Activated CD8-positive, alpha-beta T cell treated with anti-CD3 and anti-CD28 coated beads for 36 hours (primary cell): ENCODE measurements around the gene TUFT1. TPM values are rescaled to one million over a fixed set of nuclear protein-coding genes. Genes with fewer than 3 reads are reported as not detected.
A peak's percentile ranks its signal among the peaks of the same experiment; 100 is the strongest.

Experiments
- ATAC-seq: fragments of 200-7000 bp; cut with Tn5 transposase; one replicate; pipeline ENCODE4 v1.10.0; 2021; ENCODE audit warnings: mild to moderate bottlenecking, moderate library complexity
- CTCF ChIA-PET: fragments of 350-600 bp; sonication (Branson Sonifier 250); formaldehyde crosslinking; loops from one replicate; lab custom pipeline; 2021; ENCODE audit warnings: antibody characterized with exemption; lab: Charles Lee
- POLR2A ChIA-PET: fragments of 350-600 bp; sonication (Branson Sonifier 250); formaldehyde crosslinking; loops from one replicate; lab custom pipeline; 2021; ENCODE audit warnings: antibody characterized with exemption; lab: Charles Lee
- DNase-seq: peaks from one replicate; pipeline ENCODE4 v3.0.0-alpha.2; 2020
- H3K27ac Mint-ChIP-seq: one replicate; pipeline ENCODE4 v1.8.0; 2021; ENCODE audit warnings: mild to moderate bottlenecking, mixed read lengths
- H3K27me3 Mint-ChIP-seq: one replicate; pipeline ENCODE4 v1.8.0; 2021; ENCODE audit warnings: mixed read lengths
- H3K36me3 Mint-ChIP-seq: one replicate; pipeline ENCODE4 v1.8.0; 2021; ENCODE audit warnings: low read depth, mixed read lengths
- H3K4me1 Mint-ChIP-seq: one replicate; pipeline ENCODE4 v1.8.0; 2021; ENCODE audit warnings: low read depth, mixed read lengths
- H3K4me3 Mint-ChIP-seq: one replicate; pipeline ENCODE4 v1.8.0; 2021; ENCODE audit warnings: mild to moderate bottlenecking, moderate library complexity, mixed read lengths
- H3K9me3 Mint-ChIP-seq: one replicate; pipeline ENCODE4 v1.8.0; 2021; ENCODE audit warnings: mixed read lengths
- intact Hi-C: fragments of 100-400 bp; cut with micrococcal nuclease; formaldehyde crosslinking; loops from one replicate; pipeline ENCODE4 v1.10.0; 2022
- total RNA-seq, 2 experiments: library from RNA; stranded (reverse); gene quantifications; one replicate each; pipeline ENCODE4 v1.2.3, GENCODE V29; 2021
- TF ChIP-seq, protein P1 (sequence below): fragments of 200-600 bp; IDR thresholded peaks from one replicate; pipeline ENCODE4 v1.8.0; 2022; ENCODE audit warnings: antibody characterized with exemption, mild to moderate bottlenecking

TUFT1 gene
- total RNA-seq, 2 experiments from 2014 or later = 1.0 to 1.5 TPM

DNA sequence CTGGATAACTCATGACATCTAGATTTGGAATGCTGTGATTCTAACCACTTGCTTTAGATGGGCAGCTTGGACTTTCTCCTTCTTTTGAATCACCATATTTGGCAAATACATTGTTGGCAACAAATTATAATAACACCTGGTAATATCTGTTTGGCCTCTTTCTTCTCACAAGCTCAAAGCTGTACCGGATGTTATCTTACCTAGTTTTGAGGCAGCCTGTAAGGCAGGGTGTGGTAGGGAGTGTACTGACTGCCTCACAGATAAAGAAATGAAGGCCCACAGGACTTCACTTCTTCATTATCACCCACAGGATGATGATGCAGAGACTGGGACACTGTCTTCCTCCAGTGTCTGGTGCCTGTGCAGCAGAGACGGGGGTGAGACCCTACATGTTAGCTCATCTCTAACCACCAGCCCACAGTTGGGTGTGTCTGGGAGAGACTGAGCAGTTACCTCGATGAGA is 28.5 kb downstream of the TUFT1 start:
- ChIA-PET CTCF (interaction anchor here (0.6 kb wide), 1 partner anchor 25 kb away, joined by 4 read pairs; no protein-coding TSS in a partner anchor), POLR2A (no interaction called here)
- intact Hi-C loops = no loop called here
- no peaks in the 10 kb centered on the region for H3K27me3 Mint-ChIP-seq
- H3K27ac Mint-ChIP-seq = no peak overlapping the region
- H3K4me3 Mint-ChIP-seq = no peak overlapping the region
- TF ChIP-seq, protein P1, sequence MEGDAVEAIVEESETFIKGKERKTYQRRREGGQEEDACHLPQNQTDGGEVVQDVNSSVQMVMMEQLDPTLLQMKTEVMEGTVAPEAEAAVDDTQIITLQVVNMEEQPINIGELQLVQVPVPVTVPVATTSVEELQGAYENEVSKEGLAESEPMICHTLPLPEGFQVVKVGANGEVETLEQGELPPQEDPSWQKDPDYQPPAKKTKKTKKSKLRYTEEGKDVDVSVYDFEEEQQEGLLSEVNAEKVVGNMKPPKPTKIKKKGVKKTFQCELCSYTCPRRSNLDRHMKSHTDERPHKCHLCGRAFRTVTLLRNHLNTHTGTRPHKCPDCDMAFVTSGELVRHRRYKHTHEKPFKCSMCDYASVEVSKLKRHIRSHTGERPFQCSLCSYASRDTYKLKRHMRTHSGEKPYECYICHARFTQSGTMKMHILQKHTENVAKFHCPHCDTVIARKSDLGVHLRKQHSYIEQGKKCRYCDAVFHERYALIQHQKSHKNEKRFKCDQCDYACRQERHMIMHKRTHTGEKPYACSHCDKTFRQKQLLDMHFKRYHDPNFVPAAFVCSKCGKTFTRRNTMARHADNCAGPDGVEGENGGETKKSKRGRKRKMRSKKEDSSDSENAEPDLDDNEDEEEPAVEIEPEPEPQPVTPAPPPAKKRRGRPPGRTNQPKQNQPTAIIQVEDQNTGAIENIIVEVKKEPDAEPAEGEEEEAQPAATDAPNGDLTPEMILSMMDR = no peak
- peak; percentile 70 for ATAC-seq
- no peaks in the 10 kb centered on the region for H3K36me3 Mint-ChIP-seq
- peak; percentile 8 for DNase-seq
- no peaks in the 10 kb centered on the region for H3K4me1 Mint-ChIP-seq
- H3K9me3 Mint-ChIP-seq = no peaks in the 10 kb centered on the region

DNA sequence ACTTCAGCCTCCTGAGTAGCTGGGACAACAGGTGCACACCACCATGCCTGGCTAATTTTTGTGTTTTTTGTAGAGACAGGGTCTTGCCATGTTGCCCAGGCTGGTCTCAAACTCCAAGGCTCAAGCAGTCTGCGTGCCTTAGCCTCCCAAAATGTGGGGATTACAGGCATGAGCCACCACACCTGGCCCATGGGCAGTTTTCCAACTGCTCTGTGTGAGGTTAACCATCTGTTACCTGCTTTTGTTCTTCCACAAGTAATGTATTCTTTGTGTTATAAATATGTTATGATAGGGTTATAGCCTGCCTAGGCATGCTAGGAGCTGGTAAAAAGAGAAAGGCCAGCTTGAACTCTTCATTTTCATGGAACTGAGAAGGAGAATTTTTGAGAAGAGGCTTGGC is 30.7 kb downstream of the TUFT1 start:
- no peak for ATAC-seq
- POLR2A ChIA-PET = no interaction called here
- no peak overlapping the region for H3K4me3 Mint-ChIP-seq
- H3K4me1 Mint-ChIP-seq = peaks cover 8% of the 10 kb centered on the region
- intact Hi-C loops = no loop called here
- TF ChIP-seq, protein P1 = no peak
- no peaks in the 10 kb centered on the region for H3K9me3 Mint-ChIP-seq
- CTCF ChIA-PET = interaction anchor here (3.4 kb wide), 1 partner anchor 23 kb away, joined by 12 read pairs; no protein-coding TSS in a partner anchor
- no peak overlapping the region for H3K27ac Mint-ChIP-seq
- DNase-seq = no peak
- no peaks in the 10 kb centered on the region for H3K36me3 Mint-ChIP-seq
- H3K27me3 Mint-ChIP-seq = no peaks in the 10 kb centered on the region

DNA sequence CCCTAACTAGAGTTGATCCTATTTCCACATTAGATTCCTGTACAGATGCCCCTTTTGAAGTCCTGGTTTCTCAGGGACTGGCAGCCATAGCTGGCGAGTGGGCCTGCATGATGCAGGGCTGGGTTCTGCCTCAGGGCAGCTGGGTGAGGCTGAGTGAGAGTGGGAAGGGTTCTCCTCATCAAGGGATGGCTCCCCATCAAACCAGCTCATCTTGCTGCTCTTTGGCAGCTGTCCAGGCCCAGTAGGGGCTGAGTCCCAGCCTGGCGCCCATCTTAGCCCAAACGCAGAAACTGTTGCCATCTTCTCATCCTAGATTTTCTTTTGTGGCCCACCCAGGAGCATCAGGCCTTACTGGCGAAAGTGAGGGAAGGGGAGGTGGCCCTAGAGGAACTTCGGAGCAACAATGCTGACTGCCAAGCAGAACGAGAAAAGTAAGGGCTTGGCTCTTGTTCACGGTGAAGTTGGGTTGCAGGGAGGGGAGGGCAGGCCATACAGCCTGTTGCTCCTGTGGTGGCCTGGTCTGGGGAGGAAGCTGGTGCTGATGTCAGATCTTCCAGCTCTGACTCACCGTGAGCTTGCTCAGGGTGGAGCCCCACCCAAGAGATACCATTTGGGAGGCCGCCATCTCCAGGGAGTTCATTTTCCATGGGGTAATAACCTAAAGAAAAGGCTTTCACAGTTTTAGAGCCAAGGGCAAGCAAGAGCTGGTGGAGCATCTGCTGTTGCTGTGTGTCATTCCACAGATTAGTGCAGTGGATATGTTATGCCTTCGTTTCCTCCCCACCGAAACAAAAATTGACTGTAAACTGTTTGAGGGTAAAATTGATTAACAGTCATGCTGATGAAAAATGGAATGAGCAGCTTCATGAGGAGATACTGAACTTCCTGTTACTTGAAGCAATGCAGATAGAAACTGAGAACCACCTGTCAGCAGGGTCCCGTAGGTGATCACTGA is 34.7 kb downstream of the TUFT1 start:
- DNase-seq (peak; percentile 59), ATAC-seq (peak; percentile 94)
- no peaks in the 10 kb centered on the region for H3K36me3 Mint-ChIP-seq
- CTCF ChIA-PET = no interaction called here
- no peaks in the 10 kb centered on the region for H3K27me3 Mint-ChIP-seq
- H3K4me3 Mint-ChIP-seq = no peak overlapping the region
- H3K9me3 Mint-ChIP-seq = no peaks in the 10 kb centered on the region
- intact Hi-C loops = no loop called here
- TF ChIP-seq, protein P1 = no peak
- peak overlapping the region; percentile 5 for H3K27ac Mint-ChIP-seq
- H3K4me1 Mint-ChIP-seq = peaks cover 8% of the 10 kb centered on the region
- POLR2A ChIA-PET = no interaction called here

DNA sequence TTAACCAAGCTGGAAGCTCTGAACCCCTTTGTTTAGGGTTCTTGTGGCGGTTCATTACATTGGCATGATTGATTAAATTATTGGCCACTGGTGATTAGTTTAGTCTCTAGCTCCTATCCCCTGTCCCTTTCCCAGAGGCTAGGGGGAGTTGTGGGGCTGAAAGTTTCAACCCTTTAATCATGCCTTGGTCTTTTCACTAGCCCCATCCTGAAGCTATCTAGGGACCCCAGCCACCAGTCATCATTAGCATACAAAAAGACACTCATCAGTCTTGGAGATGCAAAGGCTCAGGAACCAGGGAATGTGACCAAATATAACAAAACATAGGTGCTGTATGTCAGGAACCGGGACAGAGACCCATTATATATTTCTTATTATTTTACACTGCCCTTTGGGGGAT is 37.1 kb downstream of the TUFT1 start:
- Mint-ChIP-seq H3K27me3 (no peaks in the 10 kb centered on the region), H3K36me3 (no peaks in the 10 kb centered on the region), H3K4me3 (no peak overlapping the region), H3K27ac (no peak overlapping the region), H3K9me3 (no peaks in the 10 kb centered on the region), H3K4me1 (peaks cover 8% of the 10 kb centered on the region)
- intact Hi-C loops = no loop called here
- POLR2A ChIA-PET = no interaction called here
- TF ChIP-seq, protein P1 = no peak
- CTCF ChIA-PET = interaction anchor here (1.1 kb wide), 1 partner anchor 28 kb away, joined by 4 read pairs; no protein-coding TSS in a partner anchor
- DNase-seq (no peak), ATAC-seq (no peak)

DNA sequence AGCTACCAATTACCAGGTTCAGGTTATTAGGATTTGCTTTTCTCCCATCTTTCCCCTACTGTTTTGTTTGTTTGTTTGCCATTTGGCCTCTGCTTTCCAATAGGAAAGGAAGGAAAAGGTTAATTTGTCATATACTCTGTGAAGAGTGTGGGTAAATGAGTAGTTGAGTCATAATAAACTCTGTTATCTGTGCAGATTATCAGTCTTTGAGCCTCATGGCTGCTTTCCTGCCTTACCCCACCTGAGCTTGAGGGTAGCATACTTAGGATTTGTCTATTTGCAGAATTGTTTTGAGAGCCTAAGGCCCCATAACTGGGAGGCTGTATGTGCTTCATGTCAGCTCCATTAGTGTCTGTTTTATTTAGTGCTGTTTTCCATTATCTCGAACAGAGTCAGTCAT is 38.8 kb downstream of the TUFT1 start:
- no peak overlapping the region for H3K27ac Mint-ChIP-seq
- ATAC-seq (no peak), DNase-seq (no peak)
- no peaks in the 10 kb centered on the region for H3K27me3 Mint-ChIP-seq
- TF ChIP-seq, protein P1 = no peak
- CTCF ChIA-PET = interaction anchor here (1.2 to 2.2 kb wide), 4 partner anchors 15 to 156 kb away, joined by 3 to 12 read pairs (median 4); no protein-coding TSS in a partner anchor
- no peaks in the 10 kb centered on the region for H3K9me3 Mint-ChIP-seq
- POLR2A ChIA-PET = interaction anchor here (0.8 kb wide), 1 partner anchor 259 kb away, joined by 3 read pairs; no protein-coding TSS in a partner anchor
- H3K4me3 Mint-ChIP-seq = no peak overlapping the region
- H3K36me3 Mint-ChIP-seq = no peaks in the 10 kb centered on the region
- peaks cover 8% of the 10 kb centered on the region for H3K4me1 Mint-ChIP-seq
- intact Hi-C loops = no loop called here
